HepG2 (cell line): ENCODE results near the gene U2AF1L4. TPM values are rescaled to one million over a fixed set of nuclear protein-coding genes. Genes with fewer than 3 reads are reported as not detected.
A peak's percentile ranks its signal among the peaks of the same experiment; 100 is the strongest.

Source experiments
- ATF2 ChIP-seq: sonication (generic); formaldehyde crosslinking; IDR thresholded peaks from 2 replicates; pipeline ENCODE4 v1.4.0; 2020; ENCODE audit warnings: missing genetic modification reagents
- FOXA1 ChIP-seq, 2 experiments: fragments of 450-650 bp in 1 of 2; sonication (generic) in 1 of 2; formaldehyde crosslinking in 1 of 2; IDR thresholded peaks; 2 replicates each; pipeline versions ENCODE4 v1.4.0 to v1.6.1; 2016 to 2020; ENCODE audit warnings: missing genetic modification reagents in 1 of 2
- ISX ChIP-seq: sonication (generic); formaldehyde crosslinking; conservative IDR thresholded peaks from 2 replicates; pipeline ENCODE4 v1.5.0; 2020; ENCODE audit warnings: missing genetic modification reagents
- JUND ChIP-seq: sonication (generic); formaldehyde crosslinking; IDR thresholded peaks from 2 replicates; pipeline ENCODE4 v1.8.0; 2022; ENCODE audit warnings: mild to moderate bottlenecking, missing genetic modification reagents
- PRDM4 ChIP-seq: sonication (generic); formaldehyde crosslinking; IDR thresholded peaks from 2 replicates; pipeline ENCODE4 v1.9.0; 2021; ENCODE audit warnings: missing genetic modification reagents, borderline replicate concordance
- ZC3H4 ChIP-seq: sonication (generic); formaldehyde crosslinking; IDR thresholded peaks from 2 replicates; pipeline ENCODE4 v1.4.0; 2020; ENCODE audit warnings: missing genetic modification reagents, borderline replicate concordance
- ZEB1 ChIP-seq: IDR thresholded peaks from 2 replicates; pipeline ENCODE4 v1.6.1; 2012; ENCODE audit warnings: mild to moderate bottlenecking, low read depth, inconsistent platforms; ENCODE audit not compliant: insufficient replicate concordance
- ZNF737 ChIP-seq: sonication (generic); formaldehyde crosslinking; IDR thresholded peaks from 2 replicates; pipeline ENCODE4 v1.5.0; 2020; ENCODE audit warnings: missing genetic modification reagents, mild to moderate bottlenecking, borderline replicate concordance
- ZNF770 ChIP-seq: sonication (generic); formaldehyde crosslinking; IDR thresholded peaks from 2 replicates; pipeline ENCODE4 v1.5.0; 2020; ENCODE audit warnings: mild to moderate bottlenecking, missing genetic modification reagents
- ZNF782 ChIP-seq: sonication (generic); formaldehyde crosslinking; IDR thresholded peaks from 2 replicates; pipeline ENCODE4 v1.4.0; 2020; ENCODE audit warnings: missing genetic modification reagents, mild to moderate bottlenecking, borderline replicate concordance
- ZNF792 ChIP-seq: IDR thresholded peaks from 2 replicates; pipeline ENCODE4 v1.6.1; 2016
- polyA plus RNA-seq, 8 experiments: library from polyadenylated mRNA; depleted of rRNA in 3 of 8; stranded (reverse) in 7 of 8; unstranded in 1 of 8; fragments of >200 nt; fragmentation: Illumina TruSeq in 4 of 8; extraction: Trizol in 4 of 8; gene quantifications; 2 replicates each; pipeline versions ENCODE4 v1.2.1 to v1.2.3, GENCODE V29; 2011 to 2016; ENCODE audit warnings: low read depth in 4 of 8, missing spikeins in 1 of 8, mixed read lengths in 1 of 8; ENCODE audit not compliant: insufficient read depth in 1 of 8
- total RNA-seq, 5 experiments: library from RNA; depleted of rRNA; stranded (reverse); fragments of >200 nt; fragmentation: Illumina TruSeq; extraction: Trizol; gene quantifications; 2 replicates each; pipeline ENCODE4 v1.2.3, GENCODE V29; 2016; ENCODE audit warnings: low read depth in 1 of 5

Gene U2AF1L4
- total and polyA plus RNA-seq, 2 of the 13 experiments (the other 11 are each of a cell fraction or from before 2014, with no cell fraction given), result 7.9 to 15.4 TPM

- TF ChIP-seq ATF2 (no peak), PRDM4 (no peak), ISX (no peak), ZNF770 (CRISPR knock-in tag) (no peak), ZNF792 (no peak), JUND (CRISPR knock-in tag) (no peak), ZNF782 (CRISPR knock-in tag) (no peak), FOXA1 (IDR thresholded peaks at IDR 0.05) (no peak), FOXA1 (CRISPR knock-in tag; IDR thresholded peaks at IDR 0.05) (0 out of 2 replicates have a peak, but pooled peaks have one; percentile 1), ZNF737 (CRISPR knock-in tag) (no peak), ZC3H4 (CRISPR knock-in tag) (peak; percentile 11; the same call in 1 of the 2 replicates), ZEB1 (no peak)
These were observed 4.1 kb downstream of the U2AF1L4 start (continued) for GRCh38 chr19:35741203-35741515.
